T-helper 2 cell treated with Interferon-gamma antibody and Interleukin-4, amounts not matched to agents 5 μg/mL and 100 μg/mL, for 36 hours (primary cell): ENCODE results near the gene ARHGEF7.

ENCODE experiments used
- DNase-seq: peaks from one replicate; pipeline ENCODE4 v3.0.0; 2021; ENCODE audit warnings: low spot score
- H3K27ac Mint-ChIP-seq: one replicate; pipeline ENCODE4 v1.8.0; 2021; ENCODE audit warnings: mild to moderate bottlenecking, mixed read lengths
- H3K27me3 Mint-ChIP-seq: one replicate; pipeline ENCODE4 v1.8.0; 2021; ENCODE audit warnings: low read depth, mixed read lengths
- H3K36me3 Mint-ChIP-seq: one replicate; pipeline ENCODE4 v1.8.0; 2021; ENCODE audit warnings: low read depth, mixed read lengths
- H3K4me1 Mint-ChIP-seq: one replicate; pipeline ENCODE4 v1.8.0; 2021; ENCODE audit warnings: low read depth, mixed read lengths
- H3K4me3 Mint-ChIP-seq: one replicate; pipeline ENCODE4 v1.8.0; 2022; ENCODE audit warnings: mild to moderate bottlenecking, moderate library complexity, mixed read lengths
- H3K9me3 Mint-ChIP-seq: one replicate; pipeline ENCODE4 v1.8.0; 2021; ENCODE audit warnings: mixed read lengths

Gene ARHGEF7

DNA sequence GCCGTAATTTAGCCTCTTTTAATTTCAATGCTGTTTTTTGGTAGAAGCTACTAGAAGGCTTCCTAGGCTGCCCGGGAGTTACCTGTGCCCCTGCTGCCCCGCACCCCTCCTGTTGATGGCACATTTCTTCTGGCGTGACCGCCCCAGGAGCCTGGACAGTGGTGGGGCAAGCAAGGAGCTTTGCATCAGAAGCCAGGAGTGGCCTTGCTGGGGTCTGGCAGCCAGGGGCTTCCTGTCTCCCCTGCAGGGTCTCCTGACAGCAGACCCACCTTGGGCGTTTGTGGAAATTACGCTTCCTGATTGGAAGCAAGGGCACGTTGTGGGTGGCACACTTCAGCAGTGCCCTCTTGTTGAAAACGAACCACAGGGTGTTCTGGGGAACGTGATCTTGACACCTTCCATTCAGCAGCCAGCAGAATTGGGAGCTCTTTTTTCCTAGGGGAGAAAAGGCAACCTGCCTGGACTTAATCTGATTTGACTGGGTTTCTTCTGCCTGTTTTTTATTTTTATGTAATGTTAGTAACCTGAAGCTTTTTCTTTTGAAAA, 115.3 kb downstream of the ARHGEF7 start:
- no peaks in the 10 kb centered on the region for H3K9me3 Mint-ChIP-seq
- peaks cover 42% of the 10 kb centered on the region for H3K36me3 Mint-ChIP-seq
- DNase-seq = no peak
- no peak overlapping the region for H3K27ac Mint-ChIP-seq
- H3K27me3 Mint-ChIP-seq = no peaks in the 10 kb centered on the region
- H3K4me3 Mint-ChIP-seq = no peak overlapping the region
- peaks cover 9% of the 10 kb centered on the region for H3K4me1 Mint-ChIP-seq

GRCh38 chr13:111232191-111232590, 117.1 kb downstream of the ARHGEF7 start:
- H3K9me3 Mint-ChIP-seq = no peaks in the 10 kb centered on the region
- peaks cover 42% of the 10 kb centered on the region for H3K36me3 Mint-ChIP-seq
- peaks cover 5% of the 10 kb centered on the region for H3K4me1 Mint-ChIP-seq
- no peaks in the 10 kb centered on the region for H3K27me3 Mint-ChIP-seq
- no peak for DNase-seq
- no peak overlapping the region for H3K4me3 Mint-ChIP-seq
- no peak overlapping the region for H3K27ac Mint-ChIP-seq

- Mint-ChIP-seq H3K4me1 (peaks cover 5% of the 10 kb centered on the region), H3K27ac (no peak overlapping the region), H3K9me3 (no peaks in the 10 kb centered on the region), H3K27me3 (no peaks in the 10 kb centered on the region), H3K36me3 (peaks cover 38% of the 10 kb centered on the region), H3K4me3 (no peak overlapping the region)
- DNase-seq = no peak
These were observed 118.0 kb downstream of the ARHGEF7 start for GRCh38 chr13:111233080-111233479.

DNA sequence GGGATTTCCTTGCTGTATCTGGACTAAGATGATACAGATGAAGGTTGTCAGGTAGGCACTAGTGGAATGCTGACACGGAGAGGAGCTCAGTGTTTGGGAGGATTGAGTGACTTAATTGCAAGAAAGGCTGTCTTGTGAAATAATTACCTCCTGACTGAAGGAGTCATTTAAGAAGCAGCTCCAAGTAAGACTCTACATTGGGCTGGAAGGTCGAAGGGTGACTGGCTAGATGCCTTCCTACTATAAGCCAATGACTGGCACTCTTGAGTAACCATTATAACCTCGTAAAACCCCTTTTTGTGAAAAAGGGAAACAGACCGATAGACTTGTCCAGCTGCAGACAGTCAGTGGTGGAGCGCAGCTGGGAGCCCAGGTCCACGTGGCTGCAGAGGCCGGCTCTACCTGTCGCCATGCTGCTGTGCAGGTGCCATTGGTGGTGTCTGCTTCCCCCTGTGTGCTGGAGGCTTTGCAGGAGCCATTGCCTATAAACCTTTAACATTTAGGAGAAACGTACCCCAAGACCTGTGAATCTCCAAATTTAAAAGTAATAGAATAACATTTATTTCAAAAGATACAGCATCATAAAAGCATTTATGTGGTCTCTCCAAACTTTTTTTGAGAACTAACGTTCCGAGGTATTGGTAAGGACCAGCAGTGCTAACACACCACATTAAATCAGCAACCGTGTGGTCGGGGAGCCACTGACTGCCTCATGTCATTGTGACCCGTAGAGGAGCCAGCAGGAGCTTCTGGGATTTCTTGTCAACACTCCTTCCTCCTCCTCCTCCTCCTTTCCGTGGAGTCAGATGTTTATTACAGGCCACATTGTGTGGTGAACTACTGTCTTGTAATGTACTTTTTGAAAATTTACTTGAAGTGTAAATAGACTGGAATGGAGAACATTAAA, 124.9 kb downstream of the ARHGEF7 start:
- no peaks in the 10 kb centered on the region for H3K4me1 Mint-ChIP-seq
- H3K9me3 Mint-ChIP-seq = no peaks in the 10 kb centered on the region
- peaks cover 36% of the 10 kb centered on the region for H3K36me3 Mint-ChIP-seq
- no peak overlapping the region for H3K4me3 Mint-ChIP-seq
- no peaks in the 10 kb centered on the region for H3K27me3 Mint-ChIP-seq
- DNase-seq = no peak
- no peak overlapping the region for H3K27ac Mint-ChIP-seq

DNA sequence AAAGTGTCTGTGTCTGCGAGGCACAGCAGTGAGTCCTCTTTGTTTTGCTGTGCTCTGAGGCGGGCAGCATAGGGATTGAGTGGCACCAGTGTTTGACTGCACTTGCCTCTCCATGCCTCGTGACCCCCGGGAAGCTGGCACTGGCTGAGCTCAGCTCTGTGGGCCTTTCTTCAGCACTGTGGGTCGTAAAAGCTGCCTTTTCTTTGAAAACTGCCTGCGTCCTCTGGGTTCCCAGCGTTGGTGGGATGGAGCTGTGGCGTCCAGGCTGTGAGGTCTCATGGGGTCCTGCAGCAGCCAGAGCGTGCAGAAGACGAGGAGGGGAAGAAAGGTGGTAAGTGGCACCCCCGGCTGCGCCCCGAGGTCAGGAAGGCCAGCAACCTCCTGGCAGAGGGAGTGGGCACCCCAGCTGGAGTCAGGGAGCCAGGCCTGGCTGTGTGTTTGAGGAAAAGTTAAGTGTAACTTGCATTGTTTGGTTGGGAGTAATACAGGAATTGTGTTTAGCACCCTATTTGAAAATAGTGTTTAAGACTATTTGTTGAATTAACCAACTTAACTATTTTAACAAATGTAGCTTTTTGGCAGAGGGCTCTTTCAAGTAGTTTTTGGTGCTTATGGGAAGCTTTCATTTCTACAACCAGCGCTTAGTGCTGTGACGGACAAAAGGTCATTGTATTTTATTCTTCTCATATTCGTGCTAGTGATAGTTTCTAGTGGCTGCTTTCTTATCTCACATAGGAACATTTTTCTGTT, 126.1 kb downstream of the ARHGEF7 start:
- DNase-seq = no peak
- Mint-ChIP-seq H3K4me1 (no peaks in the 10 kb centered on the region), H3K4me3 (no peak overlapping the region), H3K27me3 (no peaks in the 10 kb centered on the region), H3K27ac (no peak overlapping the region), H3K36me3 (peaks cover 39% of the 10 kb centered on the region), H3K9me3 (no peaks in the 10 kb centered on the region)

GRCh38 chr13:111241862-111242261, 126.8 kb downstream of the ARHGEF7 start:
- Mint-ChIP-seq H3K4me3 (no peak overlapping the region), H3K9me3 (no peaks in the 10 kb centered on the region), H3K27me3 (no peaks in the 10 kb centered on the region), H3K27ac (no peak overlapping the region), H3K4me1 (no peaks in the 10 kb centered on the region), H3K36me3 (peaks cover 42% of the 10 kb centered on the region)
- no peak for DNase-seq

DNA sequence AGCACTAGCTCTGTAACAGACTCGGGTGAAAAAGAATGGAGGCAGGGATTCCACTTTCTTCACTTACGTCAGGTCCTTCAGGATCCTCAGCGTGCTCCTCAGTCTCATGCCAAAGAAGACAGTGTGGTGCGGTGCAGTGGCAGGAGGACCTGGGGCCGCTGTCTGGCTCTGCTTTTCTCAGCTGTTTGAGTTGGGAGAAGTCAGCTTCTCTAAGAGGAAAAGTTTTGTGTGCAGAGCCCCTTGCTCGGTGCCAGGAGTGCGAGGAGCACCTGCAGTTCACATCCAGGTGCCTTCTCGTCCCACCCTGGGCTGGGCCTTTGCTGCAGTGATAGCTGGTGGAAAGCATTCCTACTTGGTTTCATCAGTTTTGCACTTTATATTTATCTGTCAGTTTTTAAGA, 127.5 kb downstream of the ARHGEF7 start:
- DNase-seq = no peak
- Mint-ChIP-seq H3K27ac (no peak overlapping the region), H3K4me1 (no peaks in the 10 kb centered on the region), H3K4me3 (no peak overlapping the region), H3K27me3 (no peaks in the 10 kb centered on the region), H3K9me3 (no peaks in the 10 kb centered on the region), H3K36me3 (peaks cover 44% of the 10 kb centered on the region)

DNA sequence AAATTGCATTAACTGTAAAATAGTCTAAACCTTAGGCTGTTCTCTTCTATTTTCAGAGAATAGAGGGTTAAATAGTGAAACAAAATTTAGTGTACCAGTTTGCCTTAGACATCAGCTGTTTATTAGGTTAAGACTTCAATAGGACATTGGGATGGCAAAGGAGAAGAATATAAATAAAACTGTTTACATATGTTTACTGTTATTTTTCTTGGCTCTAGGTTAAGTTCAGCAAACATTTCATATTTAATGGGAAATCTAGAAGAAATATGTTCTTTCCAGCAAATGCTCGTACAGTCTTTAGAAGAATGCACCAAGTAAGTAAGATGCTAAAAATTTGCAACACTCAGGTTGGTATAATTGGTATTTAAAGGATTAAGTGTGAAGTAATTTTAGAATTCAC, 128.9 kb downstream of the ARHGEF7 start:
- H3K4me3 Mint-ChIP-seq = no peak overlapping the region
- no peaks in the 10 kb centered on the region for H3K4me1 Mint-ChIP-seq
- no peak overlapping the region for H3K27ac Mint-ChIP-seq
- no peak for DNase-seq
- H3K9me3 Mint-ChIP-seq = no peaks in the 10 kb centered on the region
- no peaks in the 10 kb centered on the region for H3K27me3 Mint-ChIP-seq
- peaks cover 57% of the 10 kb centered on the region for H3K36me3 Mint-ChIP-seq

- H3K9me3 Mint-ChIP-seq = no peaks in the 10 kb centered on the region
- no peaks in the 10 kb centered on the region for H3K27me3 Mint-ChIP-seq
- no peak for DNase-seq
- no peak overlapping the region for H3K4me3 Mint-ChIP-seq
- H3K36me3 Mint-ChIP-seq = peaks cover 65% of the 10 kb centered on the region
- H3K27ac Mint-ChIP-seq = no peak overlapping the region
- H3K4me1 Mint-ChIP-seq = no peaks in the 10 kb centered on the region
These were observed 130.7 kb downstream of the ARHGEF7 start for GRCh38 chr13:111245576-111246384.

GRCh38 chr13:111247552-111247951, 132.4 kb downstream of the ARHGEF7 start:
- Mint-ChIP-seq H3K27ac (no peak overlapping the region), H3K9me3 (no peaks in the 10 kb centered on the region), H3K4me1 (no peaks in the 10 kb centered on the region), H3K36me3 (peaks cover 72% of the 10 kb centered on the region), H3K27me3 (no peaks in the 10 kb centered on the region), H3K4me3 (no peak overlapping the region)
- no peak for DNase-seq

DNA sequence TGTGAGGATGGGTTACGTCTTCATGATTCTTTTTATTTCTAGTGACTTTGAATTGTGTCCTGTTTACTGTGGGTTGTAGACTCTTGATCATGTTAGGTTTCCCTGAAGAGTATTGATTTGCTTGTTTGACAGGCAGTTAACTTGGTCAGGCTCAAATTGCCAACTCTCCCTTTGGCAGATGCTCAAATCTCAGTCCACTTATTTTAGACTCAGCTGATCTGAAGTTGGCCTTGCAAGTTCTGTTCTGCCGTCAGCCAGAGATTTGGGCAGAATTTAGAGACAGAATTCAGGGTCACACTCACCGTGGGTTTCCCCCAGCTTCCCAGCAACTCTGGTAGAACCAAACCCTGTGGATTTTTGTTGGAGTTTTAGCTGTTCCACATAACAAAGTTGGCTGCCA, 133.7 kb downstream of the ARHGEF7 start:
- Mint-ChIP-seq H3K27ac (no peak overlapping the region), H3K4me3 (no peak overlapping the region), H3K9me3 (peaks cover 4% of the 10 kb centered on the region), H3K27me3 (no peaks in the 10 kb centered on the region), H3K36me3 (peaks cover 79% of the 10 kb centered on the region), H3K4me1 (no peaks in the 10 kb centered on the region)
- DNase-seq = no peak

DNA sequence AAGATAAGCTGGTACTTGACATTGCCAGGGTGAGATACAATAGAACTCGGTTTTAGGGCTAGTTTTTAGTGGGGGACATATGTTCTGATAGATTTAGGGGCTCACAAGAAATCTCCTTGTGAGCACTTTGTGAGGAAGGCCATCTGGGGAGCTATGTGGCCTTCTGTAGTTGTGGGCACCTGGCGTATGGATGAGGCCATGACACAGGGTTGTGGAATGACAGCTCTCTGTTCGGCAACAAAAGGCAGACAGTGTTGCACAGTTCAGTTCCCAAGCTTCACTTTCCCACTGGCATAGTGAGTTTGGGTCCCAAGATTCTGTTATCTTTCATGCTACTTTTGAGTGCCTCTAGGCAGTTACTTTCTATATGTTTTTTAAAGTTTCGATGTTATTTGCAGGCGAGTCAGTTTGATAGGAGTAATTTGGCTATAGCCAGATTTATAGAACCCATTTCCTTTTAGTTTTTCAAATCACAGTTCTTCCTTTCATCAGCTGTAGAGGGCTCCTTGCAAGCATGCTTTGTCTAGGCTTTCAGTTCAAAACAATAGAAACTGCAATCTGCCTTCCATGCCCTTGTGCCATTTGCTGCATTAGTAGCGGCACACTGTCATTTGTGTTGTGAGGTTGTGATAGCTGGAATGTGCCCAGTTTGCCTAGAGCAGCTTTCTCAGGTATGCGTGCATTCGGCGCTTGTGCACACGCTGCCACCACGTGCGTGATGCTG, 134.7 kb downstream of the ARHGEF7 start:
- Mint-ChIP-seq H3K4me1 (no peaks in the 10 kb centered on the region), H3K27ac (no peak overlapping the region), H3K27me3 (no peaks in the 10 kb centered on the region), H3K36me3 (peaks cover 76% of the 10 kb centered on the region), H3K4me3 (no peak overlapping the region), H3K9me3 (peaks cover 8% of the 10 kb centered on the region)
- DNase-seq = no peak
